ENCODE results near the gene TEAD4.

The TEAD4 gene

GRCh38 chr12:3086211-3086610 is 127.0 kb downstream of the TEAD4 start:
- no peaks in the 10 kb centered on the region for H3K27me3 ChIP-seq (ENCODE audit: control insufficient read depth, insufficient read depth, low read length, poor library complexity, severe bottlenecking)
- H3K27ac ChIP-seq (ENCODE audit: insufficient read depth, low read depth, low read length, poor library complexity, severe bottlenecking): no peak overlapping the region
- H3K9me3 ChIP-seq (ENCODE audit: control insufficient read depth, low read length): no peaks in the 10 kb centered on the region
- no peaks in the 10 kb centered on the region for H3K36me3 ChIP-seq (ENCODE audit: control insufficient read depth, insufficient read depth, low read length)
- peaks cover 13% of the 10 kb centered on the region for H3K4me1 ChIP-seq (ENCODE audit: control insufficient read depth, insufficient read depth, low read length)
- no peak overlapping the region for H3K4me3 ChIP-seq (ENCODE audit: insufficient read depth, low read depth, low read length)
- 90 to 91% methylated on average over 3 to 4 of the region's 4 CpGs for WGBS, 2 experiments

GRCh38 chr12:3086729-3087323 is 127.6 kb downstream of the TEAD4 start:
- 95 to 96% methylated on average over 9 of the region's 9 CpGs for WGBS, 2 experiments

DNA sequence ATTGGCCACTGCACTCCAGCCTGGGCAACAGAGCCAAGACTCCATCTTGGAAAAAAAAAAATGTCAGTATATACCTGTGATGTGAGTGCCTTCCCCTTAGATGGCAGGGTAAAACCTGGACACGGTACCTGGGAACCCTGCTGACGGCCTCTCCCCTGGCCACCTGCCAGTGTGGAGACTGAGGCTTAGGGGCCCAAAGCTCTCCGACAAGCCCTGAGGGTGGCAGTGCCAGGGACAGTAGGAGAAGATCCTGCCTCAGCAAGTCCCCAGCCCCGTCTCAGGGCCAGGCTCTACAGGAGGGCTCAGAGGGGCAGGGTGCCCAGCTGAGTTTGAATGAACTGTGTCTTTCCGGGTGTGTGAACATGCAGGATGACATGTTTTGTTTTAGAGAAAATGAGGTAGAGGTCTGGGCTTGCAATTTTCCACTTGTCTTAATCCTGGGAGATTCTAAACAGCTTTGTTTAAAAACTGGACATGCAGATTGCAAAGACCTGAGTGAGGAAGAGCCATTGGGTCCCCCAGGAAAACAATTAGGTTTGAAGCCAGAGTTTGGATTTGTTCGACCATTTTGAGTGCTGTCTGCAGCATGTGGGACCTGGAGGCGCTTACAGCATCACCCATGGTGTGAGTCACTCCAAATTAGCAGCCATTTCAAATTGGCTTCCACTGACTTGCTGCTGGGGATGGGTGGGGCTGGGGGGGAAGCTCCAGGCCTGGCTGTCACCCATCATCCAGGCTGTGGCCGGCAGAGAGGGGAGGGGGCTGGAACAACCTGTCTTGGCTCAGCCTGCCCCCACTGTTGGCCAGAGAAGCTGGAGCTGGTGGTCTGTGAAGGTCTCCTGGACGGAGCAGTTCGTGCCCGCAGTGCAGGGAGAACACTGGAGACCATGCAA is 128.8 kb downstream of the TEAD4 start:
- Histone ChIP-seq H3K27ac (ENCODE audit: insufficient read depth, low read depth, low read length, poor library complexity, severe bottlenecking) (no peak overlapping the region), H3K4me3 (ENCODE audit: insufficient read depth, low read depth, low read length) (no peak overlapping the region), H3K36me3 (ENCODE audit: control insufficient read depth, insufficient read depth, low read length) (no peaks in the 10 kb centered on the region), H3K27me3 (ENCODE audit: control insufficient read depth, insufficient read depth, low read length, poor library complexity, severe bottlenecking) (no peaks in the 10 kb centered on the region), H3K9me3 (ENCODE audit: control insufficient read depth, low read length) (no peaks in the 10 kb centered on the region), H3K4me1 (ENCODE audit: control insufficient read depth, insufficient read depth, low read length) (peaks cover 26% of the 10 kb centered on the region)
- WGBS, 2 experiments: 89 to 90% methylated on average over 11 of the region's 11 CpGs

More at GRCh38 chr12:3086729-3087323, 127.6 kb downstream of the TEAD4 start:
- no peaks in the 10 kb centered on the region for H3K36me3 ChIP-seq (ENCODE audit: control insufficient read depth, insufficient read depth, low read length)
- no peak overlapping the region for H3K4me3 ChIP-seq (ENCODE audit: insufficient read depth, low read depth, low read length)
- no peaks in the 10 kb centered on the region for H3K27me3 ChIP-seq (ENCODE audit: control insufficient read depth, insufficient read depth, low read length, poor library complexity, severe bottlenecking)
- no peaks in the 10 kb centered on the region for H3K9me3 ChIP-seq (ENCODE audit: control insufficient read depth, low read length)
- no peak overlapping the region for H3K27ac ChIP-seq (ENCODE audit: insufficient read depth, low read depth, low read length, poor library complexity, severe bottlenecking)
- H3K4me1 ChIP-seq (ENCODE audit: control insufficient read depth, insufficient read depth, low read length): peaks cover 19% of the 10 kb centered on the region

GRCh38 chr12:3089588-3089987 is 130.4 kb downstream of the TEAD4 start:
- Histone ChIP-seq H3K27ac (ENCODE audit: insufficient read depth, low read depth, low read length, poor library complexity, severe bottlenecking) (no peak overlapping the region), H3K27me3 (ENCODE audit: control insufficient read depth, insufficient read depth, low read length, poor library complexity, severe bottlenecking) (no peaks in the 10 kb centered on the region), H3K4me1 (ENCODE audit: control insufficient read depth, insufficient read depth, low read length) (peaks cover 22% of the 10 kb centered on the region), H3K36me3 (ENCODE audit: control insufficient read depth, insufficient read depth, low read length) (no peaks in the 10 kb centered on the region), H3K9me3 (ENCODE audit: control insufficient read depth, low read length) (no peaks in the 10 kb centered on the region), H3K4me3 (ENCODE audit: insufficient read depth, low read depth, low read length) (no peak overlapping the region)
- 89 to 100% methylated on average over 5 of the region's 5 CpGs for WGBS, 2 experiments
